Ramos (cell line): ENCODE results near the gene ZNF175.

Source experiments
- in situ Hi-C: fragments of 300-500 bp; cut with MboI; formaldehyde crosslinking; loops from one replicate; pipeline ENCODE4 v1.14.3; 2022; ENCODE audit warnings: low sequenced_read_pairs; ENCODE audit not compliant: unreplicated experiment

ZNF175 gene

GRCh38 chr19:51587264-51588191 is 16.4 kb downstream of the ZNF175 start:
- in situ Hi-C loops, result no loop called here

GRCh38 chr19:51589511-51589910 is 18.4 kb downstream of the ZNF175 start:
- in situ Hi-C loops, result no loop called here

- in situ Hi-C loops, result no loop called here
Measured at GRCh38 chr19:51590441-51590840, 19.4 kb downstream of the ZNF175 start.

GRCh38 chr19:51592521-51592920 is 21.4 kb downstream of the ZNF175 start:
- in situ Hi-C loops, result no loop called here

- in situ Hi-C loops, result no loop called here
Measured at GRCh38 chr19:51593138-51593890, 22.2 kb downstream of the ZNF175 start.

- in situ Hi-C loops, result no loop called here
Measured at GRCh38 chr19:51593969-51594773, 23.1 kb downstream of the ZNF175 start.

- in situ Hi-C loops, result no loop called here
Measured at GRCh38 chr19:51594774-51595109, 23.7 kb downstream of the ZNF175 start.

- in situ Hi-C loops, result no loop called here
Measured at GRCh38 chr19:51595190-51596175, 24.4 kb downstream of the ZNF175 start.

- in situ Hi-C loops, result no loop called here
Measured at GRCh38 chr19:51598159-51598915, 27.3 kb downstream of the ZNF175 start.

- in situ Hi-C loops, result no loop called here
Measured at GRCh38 chr19:51599084-51599483, 28.0 kb downstream of the ZNF175 start.

GRCh38 chr19:51600940-51601580 is 30.0 kb downstream of the ZNF175 start:
- in situ Hi-C loops, result no loop called here

- in situ Hi-C loops, result no loop called here
Measured at GRCh38 chr19:51602189-51602854, 31.2 kb downstream of the ZNF175 start.

- in situ Hi-C loops, result no loop called here
Measured at GRCh38 chr19:51607077-51607476, 36.0 kb downstream of the ZNF175 start.

- in situ Hi-C loops, result no loop called here
Measured at GRCh38 chr19:51607920-51608562, 37.0 kb downstream of the ZNF175 start.

GRCh38 chr19:51610576-51610975 is 39.5 kb downstream of the ZNF175 start:
- in situ Hi-C loops, result no loop called here

GRCh38 chr19:51614789-51615188 is 43.7 kb downstream of the ZNF175 start:
- in situ Hi-C loops, result no loop called here

GRCh38 chr19:51615991-51616390 is 44.9 kb downstream of the ZNF175 start:
- in situ Hi-C loops, result no loop called here
